CD4-positive, alpha-beta T cell treated with Interleukin-15 for 4 hours (primary cell): ENCODE data around the gene SFXN1.
A peak's percentile ranks its signal among the peaks of the same experiment; 100 is the strongest.

ENCODE experiments used
- DNase-seq: peaks from one replicate; pipeline ENCODE4 v3.0.0-alpha.2; 2020; ENCODE audit warnings: low spot score

Gene SFXN1

DNA sequence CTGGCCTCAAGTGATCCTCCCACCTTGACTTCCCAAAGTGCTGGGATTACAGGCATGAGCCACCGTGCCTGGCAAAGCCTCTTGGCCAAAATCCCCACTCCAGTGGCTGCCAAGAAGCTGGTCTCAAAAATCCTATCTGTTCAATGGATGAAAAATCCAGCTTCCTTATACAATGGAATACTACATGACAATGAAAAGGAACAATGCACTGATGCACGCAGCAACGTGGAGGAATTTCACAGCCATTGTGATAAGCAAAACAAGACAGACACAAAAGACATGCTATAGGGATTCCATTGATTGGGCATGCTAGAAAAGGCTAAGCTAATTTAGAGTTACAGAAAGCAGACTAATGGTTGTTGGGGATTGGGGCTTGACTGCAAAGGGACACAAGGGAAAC, 13.1 kb upstream of the SFXN1 start:
- no peak for DNase-seq

DNA sequence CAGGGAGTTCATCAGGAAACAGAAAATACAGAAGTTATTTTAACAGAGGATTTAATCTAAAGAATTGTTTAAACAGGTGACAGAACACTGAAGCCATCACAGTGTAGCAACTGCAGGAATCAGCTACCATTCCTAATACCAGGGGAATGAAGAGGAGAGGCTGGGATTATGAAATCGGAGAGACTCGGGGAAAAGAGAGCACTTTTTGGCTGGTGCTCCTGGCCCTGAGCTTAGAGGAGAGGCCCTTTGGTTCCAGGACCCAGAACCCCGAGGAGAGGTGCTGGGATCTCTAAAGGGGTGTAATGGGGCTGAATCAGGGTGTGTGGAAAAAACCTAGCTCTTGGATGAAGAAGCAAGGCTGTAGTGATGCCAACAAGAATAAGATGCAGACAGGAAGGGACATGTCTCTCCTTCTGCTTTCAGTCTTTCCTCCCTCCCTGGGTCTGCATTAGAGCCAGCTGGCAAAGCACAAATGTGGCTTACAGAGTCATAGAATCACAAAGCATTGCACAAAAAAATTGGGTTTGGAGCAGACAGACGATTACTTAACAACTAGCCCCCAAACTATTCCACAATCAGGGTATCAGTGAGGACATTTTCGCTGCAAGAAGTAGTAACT, 11.6 kb upstream of the SFXN1 start:
- DNase-seq = no peak

DNA sequence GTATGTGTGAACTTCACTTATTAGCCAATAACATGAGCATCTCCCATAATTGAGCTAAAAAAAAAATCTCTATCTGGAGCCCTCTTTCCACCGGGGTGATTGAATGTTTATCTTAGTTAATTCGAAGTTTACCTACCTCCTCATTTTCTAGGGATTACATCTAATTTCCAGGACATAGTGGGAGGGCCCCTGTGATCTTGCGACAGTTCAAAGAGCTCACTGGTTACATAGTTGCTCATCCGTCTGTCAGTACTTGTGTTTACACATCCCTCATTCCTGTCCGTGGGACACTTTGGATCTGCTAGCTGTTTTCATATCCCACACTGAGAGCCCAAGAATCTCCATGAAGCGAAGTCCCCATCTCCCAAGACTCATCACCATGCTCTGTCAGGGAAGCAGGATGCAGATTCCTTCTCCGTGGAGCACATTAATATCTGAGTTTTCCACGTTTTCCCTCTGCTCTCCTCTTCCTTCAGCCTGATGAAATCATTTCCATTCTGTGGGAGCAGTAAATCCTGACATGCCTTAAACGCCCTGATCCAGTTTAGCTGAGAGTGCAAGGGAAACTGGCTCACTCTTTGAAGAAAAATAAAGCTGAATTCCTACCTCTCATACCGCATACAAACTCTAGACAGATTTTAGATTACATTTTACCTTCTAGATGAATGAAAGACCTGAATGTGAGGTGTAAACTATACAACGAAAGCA, 10.2 kb upstream of the SFXN1 start:
- DNase-seq = no peak

DNA sequence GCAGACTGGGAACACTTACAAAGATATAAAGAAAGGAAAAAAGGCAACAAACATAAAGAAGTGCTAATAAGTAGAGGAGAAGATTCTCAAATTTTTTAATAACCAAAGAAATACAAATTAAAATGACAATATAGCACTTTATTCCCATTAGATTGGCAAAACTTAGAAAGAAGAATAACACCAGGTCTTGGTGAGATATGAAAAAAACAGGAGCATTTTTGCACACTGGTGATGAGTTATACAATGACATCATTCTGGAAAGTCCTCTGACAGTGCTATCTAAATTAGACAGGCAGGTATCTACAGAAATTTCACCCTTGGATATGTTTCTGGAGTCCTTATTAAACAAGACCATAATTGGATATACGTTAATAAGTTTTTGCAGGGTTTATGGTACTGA, 9.5 kb upstream of the SFXN1 start:
- no peak for DNase-seq

DNA sequence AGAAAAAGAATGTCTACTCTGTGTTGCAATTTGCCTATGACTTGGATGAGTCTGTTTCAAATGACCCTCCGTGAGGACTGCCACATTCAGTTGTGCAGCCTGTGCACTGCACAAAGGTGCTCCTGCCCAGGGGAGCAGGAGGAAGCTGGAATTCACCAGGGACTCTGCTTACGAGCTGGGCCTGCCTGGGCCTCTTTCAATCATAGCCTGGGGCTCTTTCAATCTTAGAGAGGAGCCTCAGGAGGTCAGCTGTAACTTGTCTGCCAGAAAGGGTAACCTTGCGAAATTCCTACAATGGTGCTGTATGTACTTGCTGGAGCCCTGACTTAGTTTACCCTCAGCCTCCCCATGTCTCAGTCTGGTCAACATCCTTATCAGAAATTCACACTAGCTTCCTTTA, 8.4 kb upstream of the SFXN1 start:
- DNase-seq = no peak

DNA sequence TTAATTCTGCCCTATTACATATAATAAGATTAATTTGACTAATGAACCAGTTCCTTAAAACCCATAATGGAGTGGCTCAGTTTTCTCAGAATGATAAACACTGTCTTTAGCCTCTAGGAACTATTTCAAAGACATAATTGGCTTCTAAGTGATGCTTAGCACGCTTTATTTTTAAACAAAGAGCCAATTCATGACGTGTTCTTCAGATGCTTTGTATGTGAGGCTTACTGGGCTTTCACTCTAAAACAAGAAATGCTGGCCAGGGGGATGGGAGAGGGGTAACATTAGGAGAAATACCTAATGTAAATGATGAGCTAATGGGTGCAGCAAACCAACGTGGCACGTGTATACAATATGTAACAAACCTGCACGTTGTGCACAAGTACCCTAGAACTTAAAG, 7.6 kb upstream of the SFXN1 start:
- DNase-seq = no peak

DNA sequence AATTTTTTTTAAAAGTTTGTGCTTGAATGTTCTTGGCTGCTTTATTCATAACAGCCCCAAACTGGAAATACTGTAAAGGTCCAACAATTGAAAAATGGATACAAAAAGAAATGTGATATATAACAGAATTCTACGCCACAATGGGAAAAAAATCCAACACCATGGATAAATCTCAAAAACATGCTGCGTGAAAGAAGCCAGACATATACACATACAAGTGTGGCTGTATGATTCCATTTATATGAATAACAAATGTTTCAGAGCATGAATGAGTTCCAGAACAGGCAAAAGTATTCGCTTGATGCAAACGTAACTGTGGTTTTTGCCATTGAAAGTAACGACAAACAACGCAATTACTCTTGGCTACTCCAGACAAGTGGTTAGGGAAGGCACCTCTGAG, 7.2 kb upstream of the SFXN1 start:
- DNase-seq = no peak

DNA sequence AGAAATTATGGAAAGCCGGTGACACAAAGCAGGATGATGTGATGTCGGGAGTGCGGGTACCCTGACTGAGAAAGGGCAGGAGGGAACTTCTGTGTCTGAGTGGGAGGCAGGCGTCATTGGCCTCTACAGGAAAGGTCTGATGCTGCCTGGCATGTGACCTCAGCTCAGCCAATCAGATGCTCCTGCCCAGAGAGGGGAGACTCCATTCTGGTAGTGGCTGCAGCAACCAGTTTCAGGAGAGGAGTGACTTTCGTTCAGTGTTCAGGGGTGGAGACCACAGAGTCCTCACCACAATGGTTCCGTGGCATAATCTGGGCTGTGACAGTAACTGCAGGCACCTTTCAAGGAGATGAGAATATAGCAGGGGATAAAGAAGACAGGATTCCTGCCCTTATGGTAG, 6.7 kb upstream of the SFXN1 start:
- DNase-seq = no peak

DNA sequence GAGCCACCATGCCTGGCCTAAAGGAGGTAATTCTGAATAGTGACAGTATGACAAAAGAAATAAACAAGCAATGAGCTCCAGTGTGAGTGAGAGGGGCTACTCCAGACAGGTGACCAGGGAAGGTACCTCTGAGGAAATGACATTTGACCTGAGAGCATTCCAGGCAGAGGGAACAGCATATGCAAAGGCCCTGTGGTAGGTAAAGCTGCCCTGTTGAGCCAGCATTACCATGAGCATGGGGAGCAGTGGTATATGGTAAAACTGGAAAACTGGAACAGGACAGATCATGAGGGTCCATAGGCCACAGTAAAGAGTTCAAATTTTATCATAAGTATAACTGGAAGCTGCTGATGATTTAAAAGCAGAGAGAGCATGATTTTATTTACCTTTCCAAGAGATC, 6.0 kb upstream of the SFXN1 start:
- no peak for DNase-seq

DNA sequence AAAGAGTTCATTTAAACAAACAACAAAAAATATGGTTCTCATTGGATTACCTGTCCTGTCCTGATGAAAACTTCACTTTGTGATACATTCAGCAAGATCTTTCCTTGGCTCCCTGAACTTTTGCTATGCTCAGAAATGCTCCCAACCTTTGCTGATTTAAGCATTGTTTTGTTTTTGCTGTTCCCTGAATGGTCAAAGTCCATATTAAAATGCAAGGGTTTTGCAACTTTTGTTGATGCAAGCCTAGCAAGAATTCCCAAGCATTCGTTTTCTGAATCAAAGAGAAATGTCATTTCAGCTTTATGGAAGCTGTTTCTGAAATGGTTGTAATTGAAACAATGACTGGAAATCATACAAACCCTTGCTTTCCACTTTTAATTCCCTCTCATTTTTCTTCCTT, 3.1 kb upstream of the SFXN1 start:
- DNase-seq = no peak

DNA sequence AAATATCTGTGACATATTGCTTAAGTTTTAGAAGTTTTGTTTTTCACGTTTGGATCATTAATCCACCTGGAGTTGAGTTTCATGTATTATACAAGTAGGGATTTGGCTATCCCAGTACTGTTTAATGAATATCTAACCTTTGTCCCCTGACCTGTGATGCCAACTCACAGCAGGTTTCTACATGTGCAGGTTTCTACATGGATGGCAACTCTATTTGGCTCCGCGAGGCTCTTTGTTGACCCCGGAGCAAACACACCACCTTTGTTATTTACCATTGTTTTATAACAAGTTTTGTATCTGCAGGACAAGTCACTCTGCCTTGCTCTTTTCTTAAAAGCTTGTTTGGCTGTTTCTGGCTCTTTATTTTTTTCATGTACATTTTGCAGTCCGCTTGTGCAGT, 920 bp upstream of the SFXN1 start:
- no peak for DNase-seq

DNA sequence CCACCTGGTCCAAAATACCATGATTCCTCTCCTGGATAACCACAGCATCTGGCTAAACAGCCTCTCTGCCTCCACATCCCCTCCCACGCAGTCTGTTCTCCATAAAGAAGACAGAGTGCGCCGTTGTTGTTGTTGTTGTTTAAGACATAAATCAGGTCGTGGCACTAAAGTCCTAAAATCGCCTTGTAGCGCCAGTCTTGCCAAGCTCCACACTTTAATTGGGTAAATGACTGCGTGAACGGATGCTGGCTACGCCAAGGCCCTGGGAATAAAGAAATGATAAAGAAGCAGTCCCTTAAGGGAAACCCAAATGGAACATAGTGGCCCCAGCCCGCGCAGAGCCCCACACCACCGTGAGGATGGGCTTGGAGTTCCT, 364 bp upstream of the SFXN1 start:
- no peak for DNase-seq

DNA sequence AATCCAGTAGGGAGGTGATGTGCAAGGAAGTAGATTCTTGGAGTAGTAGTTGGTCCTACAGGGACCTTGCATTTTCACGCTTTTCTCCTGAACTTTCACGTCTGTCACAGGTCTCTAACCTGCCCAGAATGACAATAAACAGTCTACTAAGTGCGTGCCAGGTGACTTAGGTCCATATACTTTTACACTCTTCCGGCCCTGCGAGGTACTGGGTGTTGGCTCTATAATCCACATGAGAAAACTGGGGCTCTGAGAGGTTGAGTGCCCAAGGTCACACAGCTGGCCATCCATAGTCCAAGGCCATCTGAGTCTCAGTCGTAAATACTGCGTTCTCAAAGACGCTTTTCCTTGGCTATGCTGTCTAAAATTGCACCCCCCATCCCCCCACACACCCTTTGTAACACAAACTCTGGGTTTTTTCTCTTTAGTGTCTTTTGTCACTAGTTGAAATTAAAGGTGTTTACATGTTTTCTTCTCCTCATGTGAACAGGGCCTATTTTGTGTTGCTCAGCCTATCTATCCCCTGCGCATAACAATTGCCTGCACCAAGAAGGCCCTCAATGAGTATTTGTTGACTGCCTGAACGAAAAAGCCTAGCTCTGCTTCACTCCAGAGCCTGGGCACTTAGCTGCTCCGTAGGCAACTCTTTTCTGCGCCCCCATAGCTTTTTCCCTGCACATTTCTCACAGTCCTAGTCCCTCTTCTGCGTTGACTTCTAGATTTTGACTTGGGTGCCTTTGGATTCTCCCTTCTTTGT, 943 bp downstream of the SFXN1 start:
- no peak for DNase-seq

DNA sequence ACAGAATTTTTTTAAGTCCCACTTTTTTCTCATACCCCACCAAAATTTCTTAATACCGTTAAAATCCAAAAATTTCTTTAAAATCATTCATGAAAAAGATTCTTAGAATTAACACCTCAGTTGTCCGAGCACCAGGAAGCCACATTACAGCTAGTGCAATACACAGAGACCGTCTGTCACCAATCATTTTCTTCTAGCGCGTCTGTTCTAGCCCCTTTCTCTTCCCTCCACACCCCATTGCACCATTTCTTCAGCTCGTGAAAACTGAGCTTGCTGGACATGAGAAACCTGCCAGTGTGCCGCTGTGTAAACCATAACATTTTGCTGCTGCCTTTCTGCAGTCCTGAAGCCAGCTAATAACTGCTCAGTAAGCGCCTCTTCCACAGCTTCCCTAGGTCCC, 5.0 kb downstream of the SFXN1 start:
- DNase-seq = peak; percentile 18

DNA sequence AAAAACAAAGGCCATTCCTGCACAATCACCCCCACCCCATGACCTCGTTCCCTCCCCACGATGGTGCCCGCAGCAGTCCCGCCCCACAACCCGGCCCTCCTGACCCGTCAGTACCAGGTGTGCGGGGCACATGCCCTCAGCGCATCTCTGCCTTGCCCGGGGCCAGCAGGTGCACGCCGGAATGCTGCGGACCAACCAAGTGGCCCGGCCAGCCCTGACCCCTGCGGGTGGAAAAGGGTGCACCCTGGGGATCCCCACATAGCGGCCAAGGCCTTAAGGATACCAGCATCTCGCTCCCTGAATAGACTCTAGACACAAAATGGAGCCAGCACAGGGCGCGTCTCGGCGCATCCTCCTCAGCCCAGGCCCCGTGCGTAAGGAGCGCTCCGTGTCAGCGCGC, 6.0 kb downstream of the SFXN1 start:
- no peak for DNase-seq

DNA sequence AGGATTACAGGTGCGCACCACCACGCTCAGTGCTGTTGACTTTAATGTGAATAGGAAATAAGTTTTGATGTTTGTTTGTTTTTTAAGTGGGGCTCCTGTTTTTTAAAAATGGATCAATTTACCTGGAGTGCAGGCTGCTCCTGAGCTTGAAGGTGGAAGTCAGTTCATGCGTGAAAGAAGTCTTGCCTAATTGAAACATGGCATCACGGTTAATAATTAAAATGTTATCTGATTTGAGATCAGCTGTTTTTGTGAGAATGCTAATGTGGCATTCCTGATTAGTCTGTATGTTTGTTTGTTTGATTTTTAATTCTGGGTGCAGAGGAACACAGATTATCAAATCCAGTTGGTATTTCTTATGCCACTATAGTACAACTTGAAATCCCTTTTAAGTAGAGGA, 6.5 kb downstream of the SFXN1 start:
- no peak for DNase-seq

DNA sequence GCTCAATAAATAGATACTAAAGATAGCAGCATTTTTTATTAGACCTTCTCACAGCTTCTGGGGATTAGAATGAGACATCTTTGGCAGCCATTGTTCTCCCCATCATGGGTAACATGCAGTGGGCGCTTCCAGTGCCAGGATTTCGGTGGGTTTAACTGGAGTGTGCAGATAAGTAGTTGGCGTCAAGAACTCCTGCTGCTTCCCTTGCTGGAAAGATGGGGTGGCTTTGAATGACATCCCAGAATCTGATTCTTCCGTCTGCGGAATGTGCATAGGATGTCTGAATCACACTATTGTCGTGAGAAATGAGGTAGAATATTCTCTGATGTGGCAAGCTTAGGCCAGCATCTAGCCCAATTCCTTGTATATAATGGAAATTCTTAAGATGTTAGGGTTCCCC, 7.3 kb downstream of the SFXN1 start:
- DNase-seq = no peak

DNA sequence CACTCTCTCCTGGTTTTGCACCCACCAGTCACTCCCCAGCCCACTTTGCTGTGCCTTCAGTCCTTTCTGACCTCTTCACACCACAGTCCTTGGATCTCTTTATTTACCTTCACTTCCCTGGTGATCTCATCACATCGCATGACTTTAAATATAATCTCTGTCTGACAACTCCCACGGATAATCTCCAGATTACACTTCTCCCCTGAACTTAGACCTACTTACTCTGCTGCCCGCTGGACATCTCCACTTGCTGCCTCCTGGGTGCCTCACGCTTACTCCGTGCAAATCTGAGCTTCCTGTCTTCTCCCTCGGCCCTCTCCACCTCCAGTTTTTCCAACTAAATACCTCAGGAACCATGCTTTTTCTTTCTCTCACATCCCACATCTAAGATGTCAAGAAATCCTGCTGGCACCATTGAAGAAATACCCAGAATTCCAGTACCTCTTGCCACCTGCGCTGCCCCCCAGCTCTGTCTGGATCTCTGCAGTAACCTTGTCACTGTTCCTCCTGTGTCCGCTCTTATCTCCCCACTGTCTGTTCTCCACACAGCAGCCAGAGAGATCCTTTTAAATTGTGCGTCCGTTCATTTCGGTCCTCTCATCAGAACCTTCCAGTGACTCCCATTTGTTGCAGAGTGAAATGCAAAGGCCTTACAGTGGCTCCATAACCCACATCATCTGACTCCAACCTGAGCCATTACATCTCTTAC, 9.3 kb downstream of the SFXN1 start:
- no peak for DNase-seq

DNA sequence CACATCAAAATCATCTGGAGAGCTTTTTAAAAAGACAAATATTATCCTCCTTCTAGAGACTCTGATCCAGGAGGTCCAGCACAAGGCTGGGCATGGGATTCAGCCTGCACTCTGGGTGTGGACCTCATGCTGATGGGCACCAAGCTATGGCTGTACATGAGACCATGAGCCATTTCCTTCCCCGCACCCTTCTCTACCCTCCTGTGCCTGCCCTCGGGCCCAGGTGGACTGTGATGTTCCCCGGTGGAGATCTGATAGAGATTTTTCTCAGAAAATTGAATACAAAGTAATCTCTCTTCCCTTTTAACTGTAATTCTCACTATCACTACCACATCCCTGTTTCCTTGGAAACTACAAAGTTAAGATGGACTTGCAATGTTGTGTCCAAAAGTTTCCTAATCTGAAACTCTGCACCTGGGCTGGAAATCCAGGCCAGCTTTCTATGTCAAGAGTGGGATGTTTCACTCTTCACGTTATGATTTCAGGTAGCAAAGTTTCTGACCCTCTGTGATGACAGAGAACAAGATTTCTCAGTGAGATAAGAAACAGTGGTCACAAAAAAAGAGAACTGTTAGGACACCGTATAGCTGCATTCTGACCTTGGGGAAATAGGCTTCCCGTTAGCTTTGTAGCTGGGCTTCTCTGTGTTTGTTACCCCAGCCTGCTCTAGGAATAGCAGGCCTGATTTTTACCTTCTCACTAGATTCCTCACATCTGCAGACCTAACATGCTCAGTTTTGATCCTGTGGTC, 11.5 kb downstream of the SFXN1 start:
- DNase-seq = no peak

DNA sequence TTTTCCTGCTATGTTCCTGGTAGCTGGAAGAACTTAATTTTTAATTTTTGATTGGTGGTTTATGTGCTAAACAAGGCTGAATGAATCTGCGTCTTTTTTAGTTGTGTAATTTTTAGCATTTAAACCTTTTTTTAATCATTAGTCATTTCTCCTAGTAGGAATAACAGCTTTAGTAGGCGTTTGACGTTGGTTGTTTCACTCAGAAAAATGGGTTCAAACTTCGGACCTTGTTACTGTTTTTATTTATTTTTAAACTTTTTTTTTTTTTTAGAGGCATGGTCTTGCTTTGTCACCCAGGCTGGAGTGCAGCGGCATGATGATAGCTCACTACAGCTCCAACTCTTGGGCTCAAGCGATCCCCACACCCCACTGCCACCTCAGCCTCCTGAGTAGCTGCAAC, 12.9 kb downstream of the SFXN1 start:
- no peak for DNase-seq

DNA sequence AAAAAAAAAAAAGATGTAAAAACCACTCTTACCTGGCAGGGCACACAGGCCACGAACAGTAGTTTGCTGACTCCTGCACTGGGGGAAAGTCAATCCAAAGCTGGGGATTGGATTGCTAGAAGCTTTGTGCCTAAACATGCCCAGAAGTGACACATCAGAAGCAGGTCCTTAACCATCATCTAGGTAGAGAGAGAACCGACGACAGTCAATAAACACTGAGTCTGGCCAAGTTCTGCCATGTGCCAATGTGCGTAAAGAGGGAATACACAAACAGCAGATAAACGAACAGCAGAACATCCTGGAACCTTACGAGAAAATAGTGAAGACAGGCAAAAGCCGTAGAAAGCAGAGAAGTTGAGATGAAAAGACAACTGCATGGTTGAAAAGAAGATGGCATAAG, 14.9 kb downstream of the SFXN1 start:
- DNase-seq = no peak

DNA sequence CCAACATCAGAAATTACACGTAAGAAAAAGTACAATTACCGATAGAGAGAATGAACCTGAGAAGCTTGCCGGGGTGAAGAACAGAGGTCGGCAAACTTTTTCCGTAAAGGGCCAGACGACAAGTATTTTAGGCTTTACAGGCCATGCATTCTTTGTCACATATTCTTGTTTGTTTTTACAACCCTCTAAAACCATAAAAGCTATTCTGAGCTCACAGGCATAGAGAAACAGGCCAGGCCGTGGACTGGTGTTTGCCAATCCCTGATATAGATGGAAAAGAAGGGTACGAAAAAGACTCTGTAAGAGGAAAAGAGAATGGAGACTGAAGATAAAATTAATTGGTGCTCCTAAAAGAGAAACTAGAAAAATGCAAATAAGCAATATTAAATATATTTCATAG, 15.4 kb downstream of the SFXN1 start:
- DNase-seq = no peak
